Tracheal epithelial cell (primary cell): ENCODE measurements around the gene EHBP1. TPM values are rescaled to one million over a fixed set of nuclear protein-coding genes. Genes with fewer than 3 reads are reported as not detected.

Experiments used
- total RNA-seq: library from RNA; depleted of rRNA; stranded (reverse); fragments of >200 nt; gene quantifications from 2 replicates; pipeline ENCODE4 v1.2.1, GENCODE V29; 2014

Gene EHBP1
- 102 and 124 TPM in 2 replicates for total RNA-seq

GRCh38 chr2:62705007-62705829 lies at the start of gene EHBP1:
TSS of gene EHBP1 (plus strand) at chr2:62705713. CDS start at chr2:62707192, 1,479 bp downstream.

GRCh38 chr2:63050334-63051041 lies 345.0 kb downstream of the EHBP1 start, which contains the start of gene OTX1:
TSS of gene OTX1 (plus strand) at chr2:63050830. CDS start at chr2:63052991, 2,161 bp downstream.

Other genes with a start within 250 kb of the EHBP1 start
- 1.1 and 1.2 TPM in 2 replicates for gene TMEM17, start 199.5 kb upstream of the EHBP1 start, total RNA-seq